Effector memory CD8-positive, alpha-beta T cell (primary cell): ENCODE data around the gene HTRA3.

ENCODE experiments used
- ATAC-seq: fragments of 150-1000 bp; cut with Tn5 transposase; replicated peaks from 2 replicates; pipeline ENCODE4 v1.10.0; 2021; ENCODE audit warnings: mild to moderate bottlenecking, moderate library complexity
- DNase-seq, 3 experiments: peaks; one replicate each; pipeline ENCODE4 v3.0.0; 2021
- H3K27ac Mint-ChIP-seq, 2 donors: one replicate each; pipeline ENCODE4 v1.8.0; 2022; ENCODE audit warnings: mild to moderate bottlenecking in 2 of 2, mixed read lengths in 2 of 2, moderate library complexity in 2 of 2
- H3K27me3 Mint-ChIP-seq, 2 donors: one replicate each; pipeline ENCODE4 v1.8.0; 2022; ENCODE audit warnings: mixed read lengths in 2 of 2
- H3K36me3 Mint-ChIP-seq: one replicate; pipeline ENCODE4 v1.8.0; 2022; ENCODE audit warnings: mild to moderate bottlenecking, moderate library complexity, mixed read lengths; ENCODE audit not compliant: insufficient read depth
- H3K4me1 Mint-ChIP-seq, 2 donors: one replicate each; pipeline ENCODE4 v1.8.0; 2022; ENCODE audit warnings: low read depth in 2 of 2, mixed read lengths in 2 of 2
- H3K4me3 Mint-ChIP-seq, 2 donors: one replicate each; pipeline ENCODE4 v1.8.0; 2022; ENCODE audit warnings: mild to moderate bottlenecking in 2 of 2, mixed read lengths in 2 of 2, moderate library complexity in 2 of 2
- H3K9me3 Mint-ChIP-seq, 2 donors: one replicate each; pipeline ENCODE4 v1.8.0; 2022; ENCODE audit warnings: mixed read lengths in 2 of 2
- total RNA-seq, 9 experiments: gene quantifications; one replicate each; lab custom pipeline; 2026; lab: John Stamatoyannopoulos, UW

The HTRA3 gene
- total RNA-seq: 0 to 0.12 (median 0) reads per million in 9 experiments

DNA sequence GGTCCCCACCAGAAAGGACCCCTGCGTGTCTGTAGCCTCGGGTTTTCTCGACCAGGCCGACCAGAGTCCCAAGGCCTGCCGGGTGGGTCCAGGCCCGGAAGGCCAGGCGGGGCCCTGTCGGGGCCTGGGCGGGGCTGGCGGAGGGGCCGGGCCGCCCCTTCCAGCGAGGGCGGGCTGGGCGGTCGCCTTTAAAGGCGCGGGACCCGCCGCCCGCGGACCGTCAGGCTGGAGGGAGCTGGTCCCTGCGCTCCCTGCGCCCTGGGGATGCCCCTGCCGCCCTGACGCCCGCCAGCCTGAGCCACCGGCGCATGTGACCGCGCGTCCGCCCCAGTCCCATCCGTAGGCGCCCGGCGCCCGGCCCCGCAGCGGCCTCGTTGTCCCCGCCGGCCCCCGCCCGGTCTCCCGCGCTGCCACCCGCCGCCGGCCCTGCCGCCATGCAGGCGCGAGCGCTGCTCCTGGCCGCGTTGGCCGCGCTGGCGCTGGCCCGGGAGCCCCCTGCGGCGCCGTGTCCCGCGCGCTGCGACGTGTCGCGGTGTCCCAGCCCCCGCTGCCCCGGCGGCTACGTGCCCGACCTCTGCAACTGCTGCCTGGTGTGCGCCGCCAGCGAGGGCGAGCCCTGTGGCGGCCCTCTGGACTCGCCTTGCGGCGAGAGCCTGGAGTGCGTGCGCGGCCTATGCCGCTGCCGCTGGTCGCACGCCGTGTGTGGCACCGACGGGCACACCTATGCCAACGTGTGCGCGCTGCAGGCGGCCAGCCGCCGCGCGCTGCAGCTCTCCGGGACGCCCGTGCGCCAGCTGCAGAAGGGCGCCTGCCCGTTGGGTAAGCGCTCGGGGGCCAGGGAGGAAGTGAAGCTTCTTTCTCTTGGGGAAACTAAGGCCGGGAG lies at the start of gene HTRA3:
Gene HTRA3, plus strand, starts transcription at position 220 of the 883 bp plus-strand sequence. Its CDS starts 215 bp downstream, at position 435.
- Mint-ChIP-seq H3K27ac (no peak within 1 kb of the TSS), H3K9me3 (no peaks in the 10 kb centered on the region), H3K36me3 (no peaks in the 10 kb centered on the region), H3K27me3 (peaks cover 43 to 81% of the 10 kb centered on the region in 2 donors), H3K4me3 (no peak within 1 kb of the TSS), H3K4me1 (no peaks in the 10 kb centered on the region)
- no peak for DNase-seq
- ATAC-seq: no peak

DNA sequence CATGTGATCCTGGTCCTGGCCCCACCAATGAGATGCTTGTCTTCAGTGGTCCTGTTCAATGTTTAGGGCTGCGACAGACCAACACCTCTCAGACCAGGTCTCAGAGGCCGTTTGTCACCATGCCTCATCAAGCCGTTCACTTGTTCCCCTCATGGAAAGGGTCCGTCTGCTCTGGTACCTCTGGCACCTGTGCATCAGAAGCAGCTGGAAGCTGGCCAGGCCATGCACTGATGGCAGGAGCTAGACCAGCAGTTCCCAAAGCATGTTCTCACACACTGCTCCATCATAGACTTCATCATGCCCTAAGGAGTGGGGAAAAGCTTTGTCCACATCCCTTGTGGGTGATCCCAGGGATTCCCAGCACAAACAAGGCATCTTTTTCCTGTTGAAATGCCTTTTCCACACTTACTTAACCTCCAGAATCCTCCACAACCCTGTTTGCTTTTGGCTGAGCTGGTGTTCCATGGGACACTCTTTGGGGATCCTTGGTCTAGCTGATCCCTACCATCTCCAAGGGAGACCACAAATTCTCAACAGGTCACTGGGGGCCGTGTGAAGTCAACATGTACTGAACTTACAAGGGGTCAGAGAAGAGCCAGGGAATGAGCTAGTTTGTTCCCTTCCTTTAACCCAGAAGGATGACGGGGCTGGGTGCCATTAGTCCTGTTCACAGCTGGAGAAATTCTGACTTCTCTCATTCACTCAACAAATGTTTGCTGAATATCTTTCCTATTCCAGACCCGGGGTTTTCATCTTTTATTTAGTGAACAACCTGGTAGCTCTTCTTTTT lies 48.7 kb upstream of the HTRA3 start:
- peaks cover 28 to 34% of the 10 kb centered on the region in 2 donors for H3K4me1 Mint-ChIP-seq
- no peak for ATAC-seq
- no peak for DNase-seq
- peak overlapping the region in 1 of 2 donors; percentile 13 for H3K4me3 Mint-ChIP-seq
- H3K27ac Mint-ChIP-seq: peak overlapping the region; percentile 30 to 91
- H3K27me3 Mint-ChIP-seq: no peaks in the 10 kb centered on the region
- H3K36me3 Mint-ChIP-seq: peaks cover 3% of the 10 kb centered on the region
- no peaks in the 10 kb centered on the region for H3K9me3 Mint-ChIP-seq

DNA sequence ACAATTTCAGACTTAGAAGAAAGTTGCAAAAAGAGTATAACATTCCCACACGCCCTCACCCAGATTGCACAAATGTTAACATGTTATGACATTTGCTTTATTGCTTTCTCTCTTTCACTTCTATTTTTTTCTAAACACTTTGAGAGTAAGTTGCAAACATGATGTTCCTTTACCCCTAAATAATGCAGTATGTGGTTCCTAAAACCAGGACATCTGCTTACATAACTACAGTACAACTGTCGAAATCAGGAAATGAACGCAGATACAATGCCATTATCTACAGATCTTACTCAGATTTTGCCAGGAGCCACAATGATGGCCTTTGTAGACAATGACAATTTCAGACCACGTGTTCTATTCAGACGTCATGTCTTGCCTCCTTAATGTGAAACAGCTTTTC lies 48.1 kb upstream of the HTRA3 start:
- Mint-ChIP-seq H3K27me3 (no peaks in the 10 kb centered on the region), H3K36me3 (peaks cover 3% of the 10 kb centered on the region), H3K27ac (peak overlapping the region; percentile 18 to 91), H3K4me3 (peak overlapping the region in 1 of 2 donors; percentile 13), H3K9me3 (no peaks in the 10 kb centered on the region), H3K4me1 (peaks cover 28 to 34% of the 10 kb centered on the region in 2 donors)
- ATAC-seq (peak; percentile 86), DNase-seq (no peak)

DNA sequence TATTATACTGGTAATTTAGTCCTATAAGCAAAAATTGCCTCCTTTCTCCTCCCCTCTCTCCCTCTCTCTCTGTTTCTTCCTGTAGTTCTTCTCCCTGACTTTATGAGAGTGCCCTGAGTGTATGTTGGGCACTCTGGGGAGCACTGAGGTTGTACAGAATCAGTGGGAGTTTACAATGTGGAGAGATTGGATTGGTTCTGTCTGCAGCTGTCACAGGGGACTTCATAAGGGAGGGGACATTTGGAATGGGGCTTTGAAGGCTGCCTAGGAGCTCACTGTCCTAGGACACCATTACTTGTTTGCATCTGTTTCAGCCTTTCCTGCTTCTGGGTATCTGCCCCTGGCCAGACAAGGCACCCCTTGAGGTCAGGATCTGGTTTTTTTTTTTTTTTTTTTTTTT lies 47.6 kb upstream of the HTRA3 start:
- H3K27ac Mint-ChIP-seq: peak overlapping the region; percentile 18 to 91
- H3K27me3 Mint-ChIP-seq: no peaks in the 10 kb centered on the region
- H3K36me3 Mint-ChIP-seq: peaks cover 3% of the 10 kb centered on the region
- no peak for DNase-seq
- no peak for ATAC-seq
- H3K9me3 Mint-ChIP-seq: no peaks in the 10 kb centered on the region
- H3K4me1 Mint-ChIP-seq: peaks cover 28 to 34% of the 10 kb centered on the region in 2 donors
- H3K4me3 Mint-ChIP-seq: no peak overlapping the region

DNA sequence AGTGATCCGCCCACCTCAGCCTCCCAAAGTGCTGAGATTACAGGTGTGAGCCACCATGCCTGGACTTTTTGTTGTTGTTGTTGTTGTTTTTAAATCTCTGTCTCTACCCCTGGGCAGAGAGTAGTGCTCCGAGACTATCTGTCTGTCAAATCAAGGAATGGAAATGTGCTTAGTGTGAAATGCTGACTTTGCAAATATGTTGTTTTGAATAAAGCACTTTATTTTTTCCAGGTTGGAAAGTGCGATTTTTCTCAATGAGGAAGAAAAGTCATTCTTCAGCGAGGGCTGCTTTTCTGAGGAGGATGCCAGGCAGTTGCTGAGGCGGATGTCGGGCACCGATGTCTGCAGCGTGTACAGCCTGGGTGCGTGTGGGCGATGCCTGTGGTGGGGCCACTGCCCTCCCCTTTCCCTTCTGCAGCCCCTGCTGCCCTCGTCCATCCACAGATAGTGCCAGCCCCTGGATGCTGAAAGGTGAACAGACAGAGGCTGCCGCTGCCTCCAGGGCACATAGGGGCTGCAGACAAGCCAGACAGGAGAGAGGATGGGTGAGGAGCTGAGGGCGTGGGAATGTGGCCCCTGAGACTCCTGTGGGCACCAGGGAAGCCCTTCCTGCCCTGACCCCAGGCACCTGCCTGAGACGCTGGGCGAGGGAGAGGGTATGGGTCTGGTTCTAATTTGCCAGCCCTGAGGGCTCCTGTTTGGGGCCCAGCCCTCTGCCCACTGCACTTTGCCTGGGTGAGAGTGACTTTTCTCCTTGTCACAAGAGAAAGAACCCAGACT lies 46.8 kb upstream of the HTRA3 start:
- H3K27me3 Mint-ChIP-seq: no peaks in the 10 kb centered on the region
- peak overlapping the region; percentile 18 to 91 for H3K27ac Mint-ChIP-seq
- no peak overlapping the region for H3K4me3 Mint-ChIP-seq
- DNase-seq (no peak), ATAC-seq (no peak)
- peaks cover 3% of the 10 kb centered on the region for H3K36me3 Mint-ChIP-seq
- H3K9me3 Mint-ChIP-seq: no peaks in the 10 kb centered on the region
- peaks cover 28 to 34% of the 10 kb centered on the region in 2 donors for H3K4me1 Mint-ChIP-seq

DNA sequence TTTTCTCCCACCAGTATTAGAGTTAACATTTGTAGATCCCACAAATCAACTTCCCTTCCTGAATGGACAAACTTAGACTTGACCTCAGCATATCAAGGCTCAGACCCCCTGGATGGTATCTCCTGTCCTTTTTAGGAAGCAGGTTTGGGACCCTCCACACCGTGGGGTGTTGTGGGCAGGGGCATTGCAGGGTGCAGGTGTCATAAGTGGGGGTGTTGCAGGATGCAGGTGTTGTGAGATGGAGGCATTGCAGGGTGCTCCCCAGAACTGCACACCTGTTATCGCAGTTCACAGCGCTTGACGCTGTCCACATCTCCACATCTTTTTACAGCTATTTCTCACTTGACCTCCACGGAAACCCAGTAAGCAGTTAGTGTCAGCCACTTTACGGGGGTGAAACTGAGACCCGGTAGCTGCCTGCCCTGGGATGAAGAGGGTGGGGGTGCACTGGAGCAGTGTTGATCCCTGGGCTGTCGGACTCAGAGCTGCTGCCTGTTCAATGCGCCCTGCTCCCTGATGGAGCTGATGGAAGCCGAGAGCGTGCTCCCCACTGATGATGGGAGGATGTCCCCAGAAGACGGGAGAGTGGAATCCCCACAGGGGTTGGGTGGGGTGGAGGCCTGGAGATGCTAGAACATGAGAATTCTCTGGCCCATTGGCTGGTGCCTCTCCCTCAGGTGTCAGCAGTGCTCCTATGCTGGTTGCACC lies 45.1 kb upstream of the HTRA3 start:
- H3K9me3 Mint-ChIP-seq: no peaks in the 10 kb centered on the region
- H3K36me3 Mint-ChIP-seq: peaks cover 15% of the 10 kb centered on the region
- no peaks in the 10 kb centered on the region for H3K27me3 Mint-ChIP-seq
- H3K4me3 Mint-ChIP-seq: peak overlapping the region; percentile 51 to 74
- H3K27ac Mint-ChIP-seq: peak overlapping the region in 1 of 2 donors; percentile 53
- peaks cover 38 to 45% of the 10 kb centered on the region in 2 donors for H3K4me1 Mint-ChIP-seq
- DNase-seq (no peak), ATAC-seq (no peak)

DNA sequence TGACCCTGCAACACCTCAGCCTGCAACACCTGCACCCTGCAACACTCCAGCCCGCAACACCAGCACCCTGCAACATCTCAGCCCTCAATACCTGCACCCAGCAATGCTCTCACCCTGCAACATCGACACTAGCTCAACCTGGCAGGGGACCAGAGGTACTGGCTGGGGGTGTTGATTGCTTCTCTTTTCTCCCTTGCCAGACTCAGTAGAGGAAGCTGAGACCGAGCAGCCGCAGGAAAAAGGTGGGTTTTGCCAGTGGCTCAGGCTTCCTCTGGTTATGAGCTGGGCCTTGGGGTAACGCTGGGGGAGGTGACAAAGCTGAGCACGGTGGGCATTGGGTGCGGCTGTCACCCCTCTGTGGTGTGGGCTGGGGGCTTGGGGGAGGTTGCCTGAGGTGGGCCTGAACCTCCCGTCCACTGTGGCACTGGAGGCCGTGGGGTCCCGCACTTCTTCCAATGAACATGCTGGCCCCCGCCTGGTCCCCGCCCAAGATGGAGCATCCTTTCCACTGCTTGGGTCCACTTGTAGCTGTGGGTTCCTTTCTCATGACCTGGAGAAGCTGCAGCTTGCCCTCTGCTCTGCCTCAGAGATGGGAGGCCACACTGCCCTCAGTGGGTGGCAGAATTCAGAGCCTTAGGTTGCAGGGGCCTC lies 44.5 kb upstream of the HTRA3 start:
- H3K4me3 Mint-ChIP-seq: peak overlapping the region; percentile 51 to 74
- peaks cover 38 to 45% of the 10 kb centered on the region in 2 donors for H3K4me1 Mint-ChIP-seq
- H3K9me3 Mint-ChIP-seq: no peaks in the 10 kb centered on the region
- peak in 1 of 3 experiments; percentile 30 for DNase-seq
- peak overlapping the region; percentile 13 to 53 for H3K27ac Mint-ChIP-seq
- peaks cover 15% of the 10 kb centered on the region for H3K36me3 Mint-ChIP-seq
- ATAC-seq: no peak
- no peaks in the 10 kb centered on the region for H3K27me3 Mint-ChIP-seq

DNA sequence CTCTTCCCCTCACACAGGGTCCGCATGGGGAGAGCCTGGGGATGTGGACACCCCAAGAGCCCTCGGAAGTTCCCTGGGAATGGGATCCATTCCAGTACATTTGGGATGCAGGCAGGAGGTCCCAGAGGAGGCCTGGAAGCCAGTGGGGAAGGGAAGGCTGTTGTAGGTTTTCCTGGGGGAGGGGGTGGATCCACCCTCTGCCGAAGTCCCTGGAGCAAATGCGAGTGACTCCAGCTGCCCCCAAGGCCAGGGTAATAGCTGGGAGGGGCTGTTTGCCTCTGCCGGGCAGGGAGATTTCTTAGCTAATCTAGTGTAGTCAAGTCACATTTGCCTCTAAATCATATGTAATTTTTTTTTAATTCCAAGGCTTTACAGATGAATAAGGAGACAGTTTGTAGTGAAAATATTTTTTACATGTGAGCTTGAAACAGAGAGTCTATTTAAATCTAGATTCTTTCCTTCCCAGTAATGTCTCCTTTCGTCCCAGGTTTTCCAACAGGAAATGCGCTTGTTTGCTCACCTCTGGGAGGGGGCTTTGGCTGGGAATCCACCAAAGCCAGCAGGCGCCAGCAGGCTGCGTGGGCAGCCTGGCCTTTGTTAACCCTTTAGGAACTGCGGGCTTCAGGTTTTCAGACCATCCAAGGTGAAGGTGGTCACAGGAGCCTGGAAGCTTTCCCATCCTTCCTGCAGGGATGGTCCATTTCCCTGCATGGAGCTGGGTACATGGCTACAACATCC lies 43.7 kb upstream of the HTRA3 start:
- H3K27ac Mint-ChIP-seq: peak overlapping the region; percentile 16 to 53
- peaks cover 14% of the 10 kb centered on the region for H3K36me3 Mint-ChIP-seq
- no peak for DNase-seq
- H3K4me3 Mint-ChIP-seq: peak overlapping the region in 1 of 2 donors; percentile 74
- no peaks in the 10 kb centered on the region for H3K9me3 Mint-ChIP-seq
- ATAC-seq: no peak
- H3K4me1 Mint-ChIP-seq: peaks cover 35 to 46% of the 10 kb centered on the region in 2 donors
- H3K27me3 Mint-ChIP-seq: no peaks in the 10 kb centered on the region

DNA sequence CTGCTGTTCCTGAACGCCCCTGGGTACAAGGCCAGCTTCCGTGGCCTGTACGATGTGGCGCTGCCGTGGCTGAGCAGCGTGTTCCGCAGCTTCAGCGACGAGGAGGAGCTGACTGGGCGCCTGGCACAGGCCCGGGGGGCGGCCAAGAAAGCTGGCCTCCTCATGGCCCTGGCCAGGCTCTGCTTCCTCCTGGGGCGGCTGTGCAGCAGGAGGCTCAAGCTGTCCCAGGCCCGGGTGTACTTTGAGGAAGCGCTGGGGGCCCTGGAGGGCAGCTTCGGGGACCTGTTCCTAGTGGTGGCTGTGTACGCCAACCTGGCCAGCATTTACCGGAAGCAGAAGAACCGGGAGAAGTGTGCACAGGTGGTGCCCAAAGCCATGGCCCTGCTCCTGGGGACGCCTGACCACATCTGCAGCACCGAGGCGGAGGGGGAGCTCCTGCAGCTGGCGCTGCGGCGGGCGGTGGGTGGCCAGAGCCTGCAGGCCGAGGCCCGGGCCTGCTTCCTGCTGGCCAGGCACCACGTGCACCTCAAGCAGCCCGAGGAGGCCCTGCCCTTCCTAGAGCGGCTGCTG lies 42.3 kb upstream of the HTRA3 start:
- no peaks in the 10 kb centered on the region for H3K9me3 Mint-ChIP-seq
- H3K27me3 Mint-ChIP-seq: no peaks in the 10 kb centered on the region
- H3K27ac Mint-ChIP-seq: no peak overlapping the region
- DNase-seq (no peak), ATAC-seq (no peak)
- peaks cover 28 to 38% of the 10 kb centered on the region in 2 donors for H3K4me1 Mint-ChIP-seq
- peaks cover 14% of the 10 kb centered on the region for H3K36me3 Mint-ChIP-seq
- H3K4me3 Mint-ChIP-seq: no peak overlapping the region

DNA sequence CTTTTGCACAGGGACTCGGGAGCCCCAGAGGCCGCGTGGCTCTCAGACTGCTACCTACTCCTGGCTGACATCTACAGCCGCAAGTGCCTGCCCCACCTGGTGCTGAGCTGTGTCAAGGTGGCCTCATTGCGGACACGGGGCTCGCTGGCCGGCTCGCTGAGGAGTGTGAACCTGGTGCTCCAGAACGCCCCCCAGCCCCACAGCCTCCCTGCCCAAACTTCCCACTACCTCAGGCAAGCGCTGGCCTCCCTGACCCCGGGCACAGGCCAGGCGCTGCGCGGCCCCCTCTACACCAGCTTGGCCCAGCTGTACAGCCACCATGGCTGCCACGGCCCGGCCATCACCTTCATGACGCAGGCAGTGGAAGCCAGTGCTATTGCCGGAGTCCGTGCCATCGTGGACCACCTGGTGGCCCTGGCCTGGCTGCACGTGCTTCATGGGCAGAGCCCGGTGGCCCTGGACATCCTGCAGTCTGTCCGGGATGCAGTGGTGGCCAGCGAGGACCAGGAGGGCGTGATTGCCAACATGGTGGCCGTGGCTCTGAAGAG lies 41.7 kb upstream of the HTRA3 start:
- Mint-ChIP-seq H3K27ac (peak overlapping the region in 1 of 2 donors; percentile 85), H3K4me1 (peaks cover 26 to 38% of the 10 kb centered on the region in 2 donors), H3K9me3 (no peaks in the 10 kb centered on the region), H3K36me3 (peaks cover 17% of the 10 kb centered on the region), H3K4me3 (peak overlapping the region in 1 of 2 donors; percentile 67), H3K27me3 (no peaks in the 10 kb centered on the region)
- ATAC-seq (no peak), DNase-seq (no peak)
